Spleen (tissue), 11 donors: ENCODE data around the gene SLC6A7. TPM values are rescaled to one million over a fixed set of nuclear protein-coding genes. Genes with fewer than 3 reads are reported as not detected.

Experiments used
- DNase-seq: peaks from one replicate; pipeline ENCODE4 v3.0.0-alpha.2; 2020
- H3K27ac ChIP-seq, 8 donors: fragments of 200-600 bp; sonication (generic) in 7 of 8; 1 replicate in 4 of 8; 2 replicates in 4 of 8; pipeline versions ENCODE4 v1.5.0 to v1.8.0; 2016 to 2021; ENCODE audit warnings: inconsistent platforms in 4 of 8, mild to moderate bottlenecking in 4 of 8, moderate library complexity in 1 of 8
- H3K27me3 ChIP-seq, 7 donors: fragments of 200-600 bp; sonication (generic) in 6 of 7; replicated peaks in 1 of 7; 1 replicate in 4 of 7; 2 replicates in 3 of 7; pipeline versions ENCODE4 v1.5.0 to v1.8.0; 2016 to 2021; ENCODE audit warnings: inconsistent platforms in 3 of 7, mild to moderate bottlenecking in 1 of 7
- H3K36me3 ChIP-seq, 6 donors: fragments of 200-600 bp; sonication (generic) in 5 of 6; 1 replicate in 4 of 6; 2 replicates in 2 of 6; pipeline versions ENCODE4 v1.5.0 to v1.8.0; 2016 to 2021; ENCODE audit warnings: inconsistent platforms in 2 of 6
- H3K4me1 ChIP-seq, 6 donors: fragments of 200-600 bp; sonication (generic) in 5 of 6; 1 replicate in 3 of 6; 2 replicates in 3 of 6; pipeline versions ENCODE4 v1.5.0 to v1.8.0; 2016 to 2021; ENCODE audit warnings: inconsistent platforms in 3 of 6
- H3K4me3 ChIP-seq, 8 donors: fragments of 200-600 bp; sonication (generic) in 7 of 8; 1 replicate in 4 of 8; 2 replicates in 4 of 8; pipeline versions ENCODE4 v1.5.0 to v1.8.0; 2016 to 2021; ENCODE audit warnings: inconsistent platforms in 4 of 8, mild to moderate bottlenecking in 4 of 8, moderate library complexity in 2 of 8
- H3K9me3 ChIP-seq, 8 donors: fragments of 200-600 bp; sonication (generic) in 7 of 8; 1 replicate in 4 of 8; 2 replicates in 4 of 8; pipeline versions ENCODE4 v1.5.0 to v1.8.0; 2016 to 2021; ENCODE audit warnings: inconsistent platforms in 4 of 8
- POLR2A ChIP-seq, 3 donors: fragments of 450-650 bp; IDR thresholded peaks; one replicate each; pipeline ENCODE4 v1.5.1; 2017; ENCODE audit warnings: antibody characterized with exemption in 3 of 3, mild to moderate bottlenecking in 1 of 3
- POLR2AphosphoS5 ChIP-seq, 3 donors: sonication (generic); formaldehyde crosslinking; IDR thresholded peaks; one replicate each; pipeline ENCODE4 v1.5.1; 2017; ENCODE audit warnings: antibody characterized with exemption in 3 of 3
- WGBS, 5 donors: extraction: QIAGEN DNeasy Blood & Tissue Kit in 3 of 5; methylation state at CpG; one replicate each; pipeline versions ENCODE4 v1.1.5 to v1.1.7; 2013 to 2018; 5-methylcytosine and 5-hydroxymethylcytosine counted together
- intact Hi-C: fragments of 100-400 bp; cut with DNase I; formaldehyde crosslinking; loops from one replicate; pipeline ENCODE4 v1.15.0; 2023; ENCODE audit warnings: low total_unique reads
- polyA plus RNA-seq, 3 donors: library from polyadenylated mRNA; stranded (reverse); fragments of 200-250 nt; gene quantifications; one replicate each; pipeline ENCODE4 v1.2.1, GENCODE V29; 2013
- total RNA-seq, 7 donors: library from RNA; depleted of rRNA in 3 of 7; stranded (reverse); fragments of >200 nt in 3 of 7; fragmentation: NEBNext Ultra II Directional in 4 of 7; extraction: Animal tissue kit (Norgen Biotek cat#: 25700) in 4 of 7; gene quantifications; one replicate each; pipeline versions ENCODE4 v1.1.0 to v1.2.1, GENCODE V29; 2016 to 2021
- TF ChIP-seq, protein P1 (sequence below), 11 experiments: fragments of 200-600 bp in 7 of 11; fragments of 450-650 bp in 4 of 11; sonication (generic) in 4 of 11; IDR thresholded peaks in 8 of 11; conservative IDR thresholded peaks in 3 of 11; 1 replicate in 7 of 11; 2 replicates in 4 of 11; pipeline versions ENCODE4 v1.4.0 to v1.8.0; 2016 to 2021; ENCODE audit warnings: antibody characterized with exemption in 11 of 11, inconsistent platforms in 4 of 11, mild to moderate bottlenecking in 1 of 11
- donor health status: healthy with polysubstance abuse.
- donor health status: DM: no; HTN: no; CAD: no; lungs with moderate emphysema.
- donor health status: DM: no; HTN: no; CAD: no.
- donor health status: Bipolar disorder and iron deficiency.
- donor health status: healthy.
- donor health status: DM: no; HTN: no; CAD: no.
- donor health status: DM: yes; HTN: yes; CAD: no.

SLC6A7 gene
- total and polyA plus RNA-seq, 10 donors: 0.03 to 0.10 TPM; not detected in 8

DNA sequence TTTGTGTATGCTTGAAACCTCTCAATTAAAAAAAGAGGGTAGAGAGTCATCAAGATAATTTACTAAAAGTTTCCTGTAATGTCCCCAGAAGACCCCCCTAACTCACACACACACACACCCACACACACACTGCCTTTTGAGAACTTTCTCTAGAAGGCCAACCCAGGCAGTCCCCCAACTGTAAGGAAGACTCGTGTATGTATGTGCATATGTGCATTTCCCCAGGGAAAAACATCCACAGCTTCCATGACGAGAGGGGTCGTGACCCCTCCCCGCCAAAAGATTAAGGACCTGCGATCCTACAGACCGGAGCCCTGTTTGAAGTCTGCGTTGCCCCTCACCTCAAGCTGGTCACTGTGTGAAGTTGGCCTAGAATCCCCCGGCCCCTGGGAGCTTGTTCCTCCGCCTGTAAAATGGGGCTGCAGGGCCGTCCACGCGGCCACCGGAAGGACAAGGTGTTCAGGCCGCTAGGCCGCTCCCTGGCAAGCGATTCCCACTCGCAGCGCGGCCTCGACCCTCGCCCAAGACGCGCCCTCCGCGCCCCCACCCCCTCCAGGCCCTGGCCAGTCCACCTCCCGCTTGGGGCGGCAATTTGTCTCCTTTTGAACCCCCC, 23.7 kb upstream of the SLC6A7 start:
- no peaks in the 10 kb centered on the region for H3K9me3 ChIP-seq
- intact Hi-C loops: no loop called here
- H3K4me1 ChIP-seq: peaks cover 0 to 38% (median 11%) of the 10 kb centered on the region in 6 donors
- H3K4me3 ChIP-seq: no peak overlapping the region
- H3K36me3 ChIP-seq: no peaks in the 10 kb centered on the region
- no peak for DNase-seq
- H3K27me3 ChIP-seq: peaks cover 5 to 54% (median 29%) of the 10 kb centered on the region in 7 donors
- no peak overlapping the region for H3K27ac ChIP-seq
- TF ChIP-seq, protein P1, sequence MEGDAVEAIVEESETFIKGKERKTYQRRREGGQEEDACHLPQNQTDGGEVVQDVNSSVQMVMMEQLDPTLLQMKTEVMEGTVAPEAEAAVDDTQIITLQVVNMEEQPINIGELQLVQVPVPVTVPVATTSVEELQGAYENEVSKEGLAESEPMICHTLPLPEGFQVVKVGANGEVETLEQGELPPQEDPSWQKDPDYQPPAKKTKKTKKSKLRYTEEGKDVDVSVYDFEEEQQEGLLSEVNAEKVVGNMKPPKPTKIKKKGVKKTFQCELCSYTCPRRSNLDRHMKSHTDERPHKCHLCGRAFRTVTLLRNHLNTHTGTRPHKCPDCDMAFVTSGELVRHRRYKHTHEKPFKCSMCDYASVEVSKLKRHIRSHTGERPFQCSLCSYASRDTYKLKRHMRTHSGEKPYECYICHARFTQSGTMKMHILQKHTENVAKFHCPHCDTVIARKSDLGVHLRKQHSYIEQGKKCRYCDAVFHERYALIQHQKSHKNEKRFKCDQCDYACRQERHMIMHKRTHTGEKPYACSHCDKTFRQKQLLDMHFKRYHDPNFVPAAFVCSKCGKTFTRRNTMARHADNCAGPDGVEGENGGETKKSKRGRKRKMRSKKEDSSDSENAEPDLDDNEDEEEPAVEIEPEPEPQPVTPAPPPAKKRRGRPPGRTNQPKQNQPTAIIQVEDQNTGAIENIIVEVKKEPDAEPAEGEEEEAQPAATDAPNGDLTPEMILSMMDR (IDR thresholded peaks at IDR 0.05 in 8 of 11, conservative IDR thresholded peaks at IDR 0.05 in 3 of 11): no peak
- TF ChIP-seq POLR2A (IDR thresholded peaks at IDR 0.05) (no peak), POLR2AphosphoS5 (IDR thresholded peaks at IDR 0.05) (no peak)
- WGBS, 5 donors: 75 to 85% (median 81%) methylated on average over 19 to 27 of the region's 27 CpGs

GRCh38 chr5:150166650-150167511, 23.0 kb upstream of the SLC6A7 start, which contains the start of gene CDX1:
Gene CDX1, plus strand, starts transcription at chr5:150166778. Its CDS starts 99 bp downstream, at chr5:150166877.
- no peaks in the 10 kb centered on the region for H3K9me3 ChIP-seq
- H3K36me3 ChIP-seq: no peaks in the 10 kb centered on the region
- WGBS, 5 donors: 32 to 54% (median 34%) methylated on average over 36 to 93 of the region's 93 CpGs
- no peak within 1 kb of the TSS for H3K4me3 ChIP-seq
- H3K4me1 ChIP-seq: peaks cover 0 to 31% (median 7%) of the 10 kb centered on the region in 6 donors
- intact Hi-C loops: no loop called here
- TF ChIP-seq POLR2AphosphoS5 (IDR thresholded peaks at IDR 0.05) (no peak), POLR2A (IDR thresholded peaks at IDR 0.05) (no peak)
- TF ChIP-seq, protein P1 (IDR thresholded peaks at IDR 0.05 in 8 of 11, conservative IDR thresholded peaks at IDR 0.05 in 3 of 11): no peak
- H3K27me3 ChIP-seq: peaks cover 5 to 61% (median 29%) of the 10 kb centered on the region in 7 donors
- no peak within 1 kb of the TSS for H3K27ac ChIP-seq
- no peak for DNase-seq

DNA sequence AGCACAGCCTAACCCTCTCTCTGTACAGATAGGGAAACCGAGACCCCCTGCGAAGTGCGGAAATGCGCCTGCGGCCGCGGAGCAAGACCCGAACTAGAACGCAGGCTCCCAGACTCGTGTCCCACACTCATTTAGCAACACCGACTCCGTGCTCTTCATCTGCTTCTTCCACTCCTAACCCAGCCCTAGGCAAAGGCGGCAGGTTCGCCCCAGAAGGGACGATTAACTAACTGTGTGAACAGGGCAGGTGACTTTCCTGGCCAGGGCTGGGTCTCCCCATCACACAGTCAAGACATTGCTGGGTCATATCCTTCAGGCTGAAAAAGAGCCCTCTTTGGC, 22.4 kb upstream of the SLC6A7 start:
- TF ChIP-seq POLR2A (IDR thresholded peaks at IDR 0.05) (no peak), POLR2AphosphoS5 (IDR thresholded peaks at IDR 0.05) (no peak)
- TF ChIP-seq, protein P1 (IDR thresholded peaks at IDR 0.05 in 8 of 11, conservative IDR thresholded peaks at IDR 0.05 in 3 of 11): no peak
- H3K36me3 ChIP-seq: no peaks in the 10 kb centered on the region
- intact Hi-C loops: no loop called here
- peaks cover 5 to 63% (median 29%) of the 10 kb centered on the region in 7 donors for H3K27me3 ChIP-seq
- H3K27ac ChIP-seq: no peak overlapping the region
- peaks cover 0 to 25% (median 5%) of the 10 kb centered on the region in 6 donors for H3K4me1 ChIP-seq
- WGBS, 5 donors: 46 to 85% (median 54%) methylated on average over 14 to 15 of the region's 15 CpGs
- no peak overlapping the region for H3K4me3 ChIP-seq
- no peak for DNase-seq
- no peaks in the 10 kb centered on the region for H3K9me3 ChIP-seq

DNA sequence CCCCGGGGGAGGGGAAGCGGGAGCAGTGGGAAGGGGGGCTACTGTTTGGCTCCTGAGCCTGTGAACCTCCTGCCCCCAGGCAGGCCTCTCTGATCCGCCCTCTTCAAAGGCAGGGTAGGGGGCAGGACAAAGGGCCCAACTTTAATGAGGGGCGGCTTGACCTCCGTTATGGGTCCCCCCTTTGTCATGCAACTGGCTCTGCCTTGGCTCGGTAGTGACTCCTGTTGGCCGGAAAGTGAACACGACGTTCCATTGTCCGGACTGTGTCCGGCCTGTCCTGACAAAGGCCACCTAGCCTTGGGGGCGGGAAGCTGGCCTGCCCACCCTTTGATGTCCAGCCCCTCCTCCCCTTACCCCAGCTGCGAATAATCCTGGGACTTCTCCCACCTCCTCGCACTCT, 22.0 kb upstream of the SLC6A7 start:
- H3K27ac ChIP-seq: no peak overlapping the region
- intact Hi-C loops: no loop called here
- peaks cover 0 to 24% (median 5%) of the 10 kb centered on the region in 6 donors for H3K4me1 ChIP-seq
- H3K9me3 ChIP-seq: no peaks in the 10 kb centered on the region
- 81 to 90% (median 87%) methylated on average over 14 of the region's 14 CpGs for WGBS, 5 donors
- DNase-seq: no peak
- peaks cover 5 to 63% (median 29%) of the 10 kb centered on the region in 7 donors for H3K27me3 ChIP-seq
- no peak overlapping the region for H3K4me3 ChIP-seq
- no peak for TF ChIP-seq POLR2AphosphoS5 (IDR thresholded peaks at IDR 0.05)
- no peak for TF ChIP-seq POLR2A (IDR thresholded peaks at IDR 0.05)
- TF ChIP-seq, protein P1 (IDR thresholded peaks at IDR 0.05 in 8 of 11, conservative IDR thresholded peaks at IDR 0.05 in 3 of 11): no peak
- H3K36me3 ChIP-seq: no peaks in the 10 kb centered on the region
